Keratinocyte (primary cell): ENCODE results near the gene TRAF7. TPM values are rescaled to one million over a fixed set of nuclear protein-coding genes. Genes with fewer than 3 reads are reported as not detected.

ENCODE experiments used
- DNase-seq: peaks from one replicate; pipeline ENCODE4 v3.0.0-alpha.2; 2011; ENCODE audit warnings: low read depth, missing footprints, low spot score
- FAIRE-seq: peaks from 2 replicates; lab custom pipeline; 2011; peaks lifted over from hg19 to GRCh38; lab: Jason Lieb, UNC
- H2AFZ ChIP-seq: 2 replicates; pipeline ENCODE4 v1.6.0; 2012; ENCODE audit warnings: low read length, control low read depth, inconsistent platforms; ENCODE audit not compliant: control insufficient read depth
- H3K27ac ChIP-seq: 2 replicates; pipeline ENCODE4 v1.5.1; 2011; ENCODE audit warnings: low read length; ENCODE audit not compliant: control insufficient read depth, insufficient read depth
- H3K27me3 ChIP-seq: 3 replicates; pipeline ENCODE4 v1.6.0; 2011; ENCODE audit warnings: low read length; ENCODE audit not compliant: control insufficient read depth, insufficient read depth; ENCODE audit errors: extremely low read depth
- H3K36me3 ChIP-seq, 2 experiments: 2 replicates in 1 of 2; 3 replicates in 1 of 2; pipeline ENCODE4 v1.5.1; 2011; ENCODE audit warnings: low read length in 2 of 2, mild to moderate bottlenecking in 1 of 2; ENCODE audit not compliant: control insufficient read depth in 2 of 2, insufficient read depth in 2 of 2; ENCODE audit errors: extremely low read depth in 1 of 2
- H3K4me1 ChIP-seq: 3 replicates; pipeline ENCODE4 v1.5.1; 2011; ENCODE audit warnings: low read length; ENCODE audit not compliant: control insufficient read depth, insufficient read depth; ENCODE audit errors: extremely low read depth
- H3K4me2 ChIP-seq: 3 replicates; pipeline ENCODE4 v1.6.0; 2011; ENCODE audit warnings: low read depth, low read length; ENCODE audit not compliant: control insufficient read depth, insufficient read depth; ENCODE audit errors: extremely low read depth
- H3K4me3 ChIP-seq, 3 experiments: fragments of 200-600 bp in 1 of 3; sonication (generic) in 1 of 3; 2 replicates in 2 of 3; 3 replicates in 1 of 3; pipeline ENCODE4 v1.5.1; 2011 to 2016; ENCODE audit warnings: low read length in 3 of 3, mild to moderate bottlenecking in 3 of 3, control low read depth in 2 of 3, inconsistent platforms in 1 of 3, low read depth in 1 of 3, mixed read lengths in 1 of 3, mixed run types in 1 of 3, moderate library complexity in 1 of 3; ENCODE audit not compliant: control insufficient read depth in 2 of 3, insufficient read depth in 2 of 3; ENCODE audit errors: extremely low read depth in 1 of 3
- H3K79me2 ChIP-seq: 2 replicates; pipeline ENCODE4 v1.6.0; 2012; ENCODE audit warnings: low read length; ENCODE audit not compliant: control insufficient read depth, insufficient read depth
- H3K9ac ChIP-seq: 3 replicates; pipeline ENCODE4 v1.6.0; 2011; ENCODE audit warnings: low read length; ENCODE audit not compliant: control insufficient read depth, insufficient read depth; ENCODE audit errors: extremely low read depth
- H3K9me1 ChIP-seq: 3 replicates; pipeline ENCODE4 v1.6.0; 2011; ENCODE audit warnings: low read length; ENCODE audit not compliant: control insufficient read depth, insufficient read depth; ENCODE audit errors: extremely low read depth
- H3K9me3 ChIP-seq: 2 replicates; pipeline ENCODE4 v1.5.1; 2012; ENCODE audit warnings: low read depth, low read length; ENCODE audit not compliant: control insufficient read depth
- H4K20me1 ChIP-seq: 3 replicates; pipeline ENCODE4 v1.6.0; 2011; ENCODE audit warnings: low read length; ENCODE audit not compliant: control insufficient read depth, insufficient read depth; ENCODE audit errors: extremely low read depth
- EZH2 ChIP-seq: IDR thresholded peaks from one replicate; pipeline ENCODE4 v1.6.1; 2012; ENCODE audit warnings: inconsistent platforms, mild to moderate bottlenecking, low read length, moderate library complexity
- dilution Hi-C: fragments of 300-500 bp; cut with MboI; formaldehyde crosslinking; loops from one replicate; pipeline ENCODE4 v1.7.0; 2020; ENCODE audit warnings: low sequenced_read_pairs; ENCODE audit not compliant: extremely low pct_ligation_motif_present
- polyA plus RNA-seq, 5 experiments: library from polyadenylated mRNA; depleted of rRNA in 3 of 5; stranded (reverse) in 3 of 5; stranded (forward) in 1 of 5; unstranded in 1 of 5; fragments of >200 nt; gene quantifications; 1 replicate in 1 of 5; 2 replicates in 3 of 5; 3 replicates in 1 of 5; pipeline versions ENCODE4 v1.2.1 to v1.2.3, GENCODE V29; 2011 to 2012; ENCODE audit warnings: missing spikeins in 2 of 5, low read depth in 1 of 5, low replicate concordance in 1 of 5
- TF ChIP-seq, protein P1 (sequence below), 3 experiments: IDR thresholded peaks in 1 of 3; conservative IDR thresholded peaks in 1 of 3; optimal IDR thresholded peaks in 1 of 3; 2 replicates in 2 of 3; 3 replicates in 1 of 3; pipeline versions ENCODE3 to v1.5.1; 2011; ENCODE audit warnings: low read length in 3 of 3, mild to moderate bottlenecking in 3 of 3, moderate library complexity in 2 of 3, control low read depth in 1 of 3, inconsistent platforms in 1 of 3; ENCODE audit not compliant: insufficient read depth in 2 of 3; ENCODE audit errors: extremely low read depth in 1 of 3

TRAF7 gene
- polyA plus RNA-seq, 1 donor (not counting 4 experiments of a cell fraction or from before 2014, with no cell fraction given) = 38.4 TPM

GRCh38 chr16:2173366-2173765, 17.8 kb downstream of the TRAF7 start:
- DNase-seq = no peak
- Histone ChIP-seq H3K9ac (no peak overlapping the region), H3K27me3 (no peaks in the 10 kb centered on the region), H2AFZ (no peak overlapping the region), H3K4me1 (no peaks in the 10 kb centered on the region), H3K36me3 (peaks cover 29 to 36% of the 10 kb centered on the region in 2 experiments), H3K79me2 (no peaks in the 10 kb centered on the region), H3K4me3 (no peak overlapping the region), H3K27ac (no peak overlapping the region), H3K9me3 (no peaks in the 10 kb centered on the region), H3K9me1 (no peaks in the 10 kb centered on the region), H4K20me1 (no peaks in the 10 kb centered on the region), H3K4me2 (no peak overlapping the region)
- TF ChIP-seq EZH2 = no peak
- TF ChIP-seq, protein P1, sequence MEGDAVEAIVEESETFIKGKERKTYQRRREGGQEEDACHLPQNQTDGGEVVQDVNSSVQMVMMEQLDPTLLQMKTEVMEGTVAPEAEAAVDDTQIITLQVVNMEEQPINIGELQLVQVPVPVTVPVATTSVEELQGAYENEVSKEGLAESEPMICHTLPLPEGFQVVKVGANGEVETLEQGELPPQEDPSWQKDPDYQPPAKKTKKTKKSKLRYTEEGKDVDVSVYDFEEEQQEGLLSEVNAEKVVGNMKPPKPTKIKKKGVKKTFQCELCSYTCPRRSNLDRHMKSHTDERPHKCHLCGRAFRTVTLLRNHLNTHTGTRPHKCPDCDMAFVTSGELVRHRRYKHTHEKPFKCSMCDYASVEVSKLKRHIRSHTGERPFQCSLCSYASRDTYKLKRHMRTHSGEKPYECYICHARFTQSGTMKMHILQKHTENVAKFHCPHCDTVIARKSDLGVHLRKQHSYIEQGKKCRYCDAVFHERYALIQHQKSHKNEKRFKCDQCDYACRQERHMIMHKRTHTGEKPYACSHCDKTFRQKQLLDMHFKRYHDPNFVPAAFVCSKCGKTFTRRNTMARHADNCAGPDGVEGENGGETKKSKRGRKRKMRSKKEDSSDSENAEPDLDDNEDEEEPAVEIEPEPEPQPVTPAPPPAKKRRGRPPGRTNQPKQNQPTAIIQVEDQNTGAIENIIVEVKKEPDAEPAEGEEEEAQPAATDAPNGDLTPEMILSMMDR (optimal IDR thresholded peaks at IDR 0.05 in 1 of 3, IDR thresholded peaks at IDR 0.05 in 1 of 3, conservative IDR thresholded peaks at IDR 0.05 in 1 of 3; ENCODE audit: extremely low read depth in 1 of 3, insufficient read depth in 2 of 3, low read length in 3 of 3) = no peak
- dilution Hi-C loops = no loop called here
- FAIRE-seq = no peak

DNA sequence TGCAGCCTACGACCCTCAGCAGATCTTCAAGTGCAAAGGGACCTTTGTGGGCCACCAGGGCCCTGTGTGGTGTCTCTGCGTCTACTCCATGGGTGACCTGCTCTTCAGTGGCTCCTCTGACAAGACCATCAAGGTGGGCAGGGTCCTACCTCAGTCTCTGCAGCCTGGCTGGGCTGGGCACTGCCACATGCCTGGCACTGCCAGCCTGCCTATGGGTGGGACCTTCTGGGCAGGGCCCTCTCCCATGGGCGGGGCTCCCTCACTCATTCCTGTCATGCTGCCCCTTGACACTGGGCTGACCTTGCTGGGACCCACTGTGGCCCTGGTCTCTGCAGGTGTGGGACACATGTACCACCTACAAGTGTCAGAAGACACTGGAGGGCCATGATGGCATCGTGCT, 18.3 kb downstream of the TRAF7 start:
- dilution Hi-C loops = no loop called here
- Histone ChIP-seq H3K9me3 (no peaks in the 10 kb centered on the region), H2AFZ (no peak overlapping the region), H3K27me3 (no peaks in the 10 kb centered on the region), H4K20me1 (no peaks in the 10 kb centered on the region), H3K79me2 (no peaks in the 10 kb centered on the region), H3K4me2 (no peak overlapping the region), H3K9ac (no peak overlapping the region), H3K27ac (no peak overlapping the region), H3K4me3 (no peak overlapping the region), H3K9me1 (no peaks in the 10 kb centered on the region), H3K4me1 (no peaks in the 10 kb centered on the region), H3K36me3 (peaks cover 26 to 34% of the 10 kb centered on the region in 2 experiments)
- TF ChIP-seq EZH2 = no peak
- TF ChIP-seq, protein P1 (optimal IDR thresholded peaks at IDR 0.05 in 1 of 3, IDR thresholded peaks at IDR 0.05 in 1 of 3, conservative IDR thresholded peaks at IDR 0.05 in 1 of 3; ENCODE audit: extremely low read depth in 1 of 3, insufficient read depth in 2 of 3, low read length in 3 of 3) = no peak
- no peak for FAIRE-seq
- DNase-seq = no peak
